Measurements from ENCODE around the gene TCOF1.

TCOF1 gene

DNA sequence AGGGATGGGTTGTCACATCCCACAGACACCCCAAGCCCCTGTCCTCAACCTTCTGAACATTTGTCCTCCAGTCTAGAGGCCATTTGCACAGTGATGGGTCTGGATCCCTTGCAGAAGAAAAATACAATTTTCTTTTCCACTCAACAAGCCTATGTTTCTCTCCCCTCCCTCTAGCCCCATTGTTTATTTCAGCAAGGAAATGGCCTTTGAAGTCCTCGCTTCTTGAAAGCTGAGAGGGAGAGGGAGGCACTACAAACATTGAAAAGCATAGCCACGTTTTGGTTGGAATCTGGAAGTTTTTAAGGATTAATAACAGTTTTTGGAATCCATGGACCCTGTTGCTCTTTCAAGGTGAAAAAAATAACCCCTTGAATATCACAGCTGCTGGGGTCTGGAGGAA lies 30.8 kb upstream of the TCOF1 start:
- no peak for DNase-seq

DNA sequence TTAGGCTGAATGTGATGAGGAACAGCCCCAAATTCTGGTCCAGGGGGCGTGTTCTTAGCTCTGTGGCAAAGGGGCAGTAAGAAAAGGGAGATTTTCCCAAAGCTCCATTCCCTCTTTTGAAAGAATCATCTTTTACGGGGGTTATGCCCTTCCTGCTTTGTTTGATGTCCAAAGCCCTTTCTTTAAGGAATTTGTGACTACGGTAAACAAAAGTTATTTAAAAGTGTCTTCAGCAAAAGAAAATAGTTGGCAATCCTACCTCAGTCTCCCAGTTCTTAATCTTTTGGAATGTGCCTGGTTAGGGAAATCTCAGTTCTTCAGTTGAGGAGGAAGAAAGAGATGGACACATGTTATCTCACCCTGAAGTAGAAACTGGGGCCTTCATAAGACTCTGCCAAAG lies 30.4 kb upstream of the TCOF1 start:
- DNase-seq = no peak

DNA sequence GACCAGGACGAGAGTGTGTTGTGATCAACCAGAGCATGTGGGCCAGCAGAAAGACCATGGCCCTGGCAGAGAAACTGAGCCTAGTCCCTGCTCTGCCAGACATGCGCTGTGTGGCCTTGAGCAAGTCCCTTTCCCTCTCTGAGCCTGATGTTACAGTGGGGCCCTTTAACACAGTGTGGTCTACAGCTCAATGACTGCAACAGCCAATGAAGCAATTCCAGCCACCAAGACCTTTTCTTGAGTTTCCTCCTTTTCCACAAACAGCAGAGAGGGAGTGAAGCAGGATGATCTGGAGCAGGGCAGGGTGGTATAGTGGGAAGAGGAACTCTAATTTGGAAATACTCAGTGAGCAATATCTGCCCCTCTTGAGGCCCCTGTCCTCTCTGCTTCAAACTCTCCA lies 29.0 kb upstream of the TCOF1 start:
- no peak for DNase-seq

DNA sequence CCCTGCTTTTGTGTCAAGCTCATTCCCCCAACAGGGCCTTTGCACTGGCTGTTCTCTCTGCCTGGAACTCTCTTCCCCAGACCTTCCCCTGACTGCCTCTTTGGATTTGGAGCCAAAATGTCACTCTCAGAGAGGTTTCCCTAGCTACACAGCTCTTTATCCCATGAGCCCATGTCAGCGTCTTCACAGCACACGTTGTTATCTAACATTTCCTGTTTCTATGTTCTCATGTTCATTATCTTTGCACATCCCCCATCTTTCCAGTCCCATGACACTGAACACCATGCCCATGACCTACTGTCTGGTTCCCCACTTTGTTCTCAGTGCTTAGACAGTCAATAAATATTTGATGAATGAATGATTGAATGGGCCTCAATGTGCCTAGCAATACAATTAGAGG lies 28.5 kb upstream of the TCOF1 start:
- DNase-seq = no peak

DNA sequence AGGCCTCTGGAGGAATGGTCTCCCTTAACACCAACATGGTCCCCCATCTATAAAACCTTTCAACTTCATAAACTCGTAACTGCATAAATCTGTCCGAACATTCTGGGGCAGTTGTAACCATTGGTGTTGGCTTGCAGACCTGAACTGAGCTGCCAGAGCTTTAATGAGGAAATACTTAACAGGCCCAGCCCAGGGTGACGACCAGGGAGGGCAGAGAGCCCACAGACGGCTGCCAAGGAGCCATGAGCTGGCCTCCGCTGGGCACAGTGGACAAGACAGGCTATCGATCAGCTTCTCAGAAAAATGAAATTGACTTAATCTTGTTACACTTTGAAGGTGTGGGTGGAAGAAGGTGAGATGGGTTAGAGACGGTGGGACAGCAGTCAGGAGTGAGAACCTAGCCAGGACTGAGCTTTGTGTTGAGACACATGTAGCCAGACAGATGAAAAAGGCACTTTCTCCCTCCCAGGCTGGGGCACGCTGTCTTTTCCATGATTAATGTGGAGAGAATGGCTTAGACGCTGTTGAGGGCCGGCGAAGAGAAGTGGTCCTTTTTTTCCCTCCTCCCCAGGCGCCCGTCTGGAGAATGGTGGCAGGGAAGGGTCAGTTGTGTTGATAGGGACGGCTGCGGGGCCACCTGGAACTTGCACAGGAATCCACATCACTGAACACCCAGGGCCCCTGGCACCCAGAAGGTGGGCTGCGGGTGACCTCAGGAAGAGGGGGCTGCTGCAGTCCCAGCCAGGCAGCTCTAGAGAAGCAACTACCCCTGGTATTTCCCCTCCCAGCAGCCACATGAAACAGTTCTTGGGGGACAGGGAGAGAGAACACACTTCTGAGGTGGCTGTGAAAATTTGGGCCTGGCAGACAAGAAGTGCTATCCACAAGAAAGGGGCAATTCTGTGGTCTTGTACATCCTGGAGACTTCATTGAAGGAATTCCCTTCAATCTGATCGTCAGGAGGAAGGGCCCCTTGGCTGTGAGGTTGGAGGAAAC lies 27.3 kb upstream of the TCOF1 start:
- DNase-seq = peak; percentile 44

DNA sequence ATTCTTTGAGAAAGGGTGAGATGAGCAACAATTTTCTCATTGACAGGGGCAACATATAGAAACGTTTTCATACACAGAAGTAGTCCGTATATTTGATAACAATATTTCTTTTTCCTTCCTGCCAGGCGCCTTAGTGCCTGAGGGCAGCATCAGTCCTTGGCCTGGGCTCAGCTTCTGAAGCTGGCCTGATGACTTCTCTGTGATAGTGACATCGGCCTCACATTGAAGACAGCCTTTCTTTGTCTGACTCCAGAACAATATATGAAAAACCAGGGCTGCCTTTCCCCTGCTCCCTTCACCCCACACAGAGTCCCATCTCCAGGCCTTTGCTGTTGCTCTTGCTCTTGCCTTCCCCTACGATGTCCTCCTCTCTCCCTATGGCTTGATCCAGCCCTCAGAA lies 24.1 kb upstream of the TCOF1 start:
- no peak for DNase-seq

DNA sequence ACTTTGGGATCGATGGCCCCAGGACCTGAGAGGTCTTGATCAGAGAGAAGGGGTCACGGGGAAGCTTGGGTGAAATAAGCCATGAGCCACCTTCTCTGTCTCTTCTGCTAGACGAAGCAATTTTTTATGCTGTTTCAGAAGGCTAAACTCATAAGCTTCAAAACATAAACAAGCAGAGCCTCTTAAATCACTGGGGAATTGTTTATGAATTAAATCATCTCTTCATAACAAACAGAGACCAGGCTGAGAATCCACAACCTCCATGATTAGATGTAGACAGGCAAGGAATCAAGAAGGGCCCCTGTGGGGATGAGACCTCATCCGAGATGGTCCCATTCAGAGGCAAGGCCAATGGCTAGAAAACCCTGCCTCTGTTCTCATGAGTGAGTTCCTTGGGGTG lies 21.7 kb upstream of the TCOF1 start:
- no peak for DNase-seq

DNA sequence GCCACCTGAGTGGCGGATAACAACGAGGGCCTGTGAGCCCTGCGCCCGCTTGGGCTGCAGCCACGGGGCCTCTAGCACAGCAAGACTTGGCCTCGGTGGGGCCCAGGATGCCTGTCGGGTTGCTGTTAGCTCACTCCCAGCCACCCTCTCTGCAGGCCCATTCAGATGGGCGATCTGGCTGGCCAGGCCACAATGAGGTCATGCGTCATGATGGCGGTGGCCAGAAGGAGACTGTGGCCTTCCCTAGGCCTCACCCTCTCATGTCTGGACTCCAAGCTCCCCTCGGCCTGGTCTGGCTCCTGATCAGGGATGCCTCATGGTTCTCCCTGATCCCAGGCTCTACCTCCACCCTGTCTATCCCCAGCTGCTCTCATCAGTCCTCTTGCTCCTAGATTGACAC lies 19.0 kb upstream of the TCOF1 start:
- peak; percentile 31 for DNase-seq

DNA sequence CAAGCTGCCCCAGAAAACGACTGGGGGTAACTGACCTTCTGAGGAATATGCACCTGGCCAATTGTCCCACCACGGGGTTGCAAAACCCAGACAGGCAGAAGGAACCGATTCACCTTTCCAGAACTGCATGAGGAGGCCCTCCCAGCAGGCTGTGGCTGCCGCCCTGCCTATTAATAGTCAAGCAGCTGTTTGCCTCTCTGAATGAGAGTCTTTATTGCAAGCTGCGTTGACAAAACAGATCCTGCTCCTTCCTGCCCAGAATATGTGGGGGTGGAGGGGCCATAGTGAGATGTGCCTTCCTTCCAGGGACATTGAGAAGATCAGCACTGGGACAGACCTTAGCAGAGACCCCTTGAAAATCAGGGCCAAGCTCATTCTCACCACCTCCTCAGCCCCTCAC lies 18.3 kb upstream of the TCOF1 start:
- DNase-seq = peak; percentile 44

DNA sequence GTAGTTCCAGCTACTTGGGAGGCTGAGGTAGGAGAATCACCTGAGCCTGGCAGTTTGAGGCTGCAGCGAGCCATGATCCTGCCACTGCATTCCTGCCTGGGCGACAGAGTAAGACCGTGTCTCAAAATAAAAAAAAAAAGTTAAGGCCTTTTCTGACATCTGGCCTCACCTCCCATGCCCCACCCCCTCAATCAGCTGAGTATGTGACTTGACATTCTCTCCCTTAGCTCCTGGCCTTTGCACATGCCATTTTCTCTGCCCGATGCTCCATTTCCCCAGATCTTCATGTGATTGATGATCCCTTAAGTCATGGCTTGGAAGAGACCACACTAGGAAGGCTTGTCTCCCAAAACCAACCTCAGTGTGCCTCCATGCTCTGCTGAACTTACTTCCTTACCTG lies 17.7 kb upstream of the TCOF1 start:
- no peak for DNase-seq

DNA sequence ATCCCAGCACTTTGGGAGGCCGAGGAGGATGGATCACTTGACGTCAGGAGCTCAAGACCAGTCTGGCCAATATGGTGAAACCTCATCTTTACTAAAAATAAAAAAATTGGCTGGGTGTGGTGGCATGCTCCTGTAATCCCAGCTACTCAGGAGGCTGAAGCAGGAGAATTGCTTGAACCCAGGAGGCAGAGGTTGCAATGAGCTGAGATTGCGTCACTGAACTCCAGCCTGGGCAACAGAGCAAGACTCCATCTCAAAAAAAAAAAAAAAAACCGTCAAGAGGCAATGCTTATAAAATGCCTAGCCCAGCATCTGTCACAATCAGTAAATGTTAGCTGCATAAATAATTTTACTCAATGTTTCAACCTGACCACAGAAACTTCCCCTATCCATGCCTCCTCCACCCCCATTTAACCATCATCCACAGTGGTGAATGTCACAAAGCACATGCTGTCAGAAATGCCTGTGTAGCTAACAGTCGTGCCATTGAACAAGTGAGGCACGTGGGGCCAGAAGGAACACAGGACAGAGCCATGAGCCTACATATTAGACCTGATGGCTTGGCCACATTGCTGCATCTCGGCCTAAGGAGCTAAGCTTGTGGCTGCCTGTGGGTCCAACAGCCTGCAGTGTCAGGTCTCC lies 16.8 kb upstream of the TCOF1 start:
- DNase-seq = no peak

DNA sequence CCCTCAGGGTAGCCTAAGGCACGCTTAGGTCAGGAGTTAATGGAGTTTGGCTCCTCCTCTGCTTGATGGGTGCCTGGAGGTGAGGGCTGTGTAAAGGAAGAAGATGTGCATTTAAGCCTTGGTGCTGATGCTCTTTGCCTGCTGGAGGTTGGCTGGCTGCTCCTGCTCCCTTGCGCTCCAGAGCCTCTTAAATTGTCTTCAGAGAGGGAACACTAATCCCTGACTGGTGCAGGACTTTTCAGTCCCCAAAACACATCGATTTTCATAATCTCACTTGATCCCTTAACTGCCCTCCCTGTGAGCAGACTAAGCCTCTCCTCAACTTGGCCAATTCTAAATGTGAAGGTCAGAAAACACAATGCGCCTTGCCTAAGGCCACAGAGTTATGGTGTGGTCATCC lies 16.2 kb upstream of the TCOF1 start:
- no peak for DNase-seq

DNA sequence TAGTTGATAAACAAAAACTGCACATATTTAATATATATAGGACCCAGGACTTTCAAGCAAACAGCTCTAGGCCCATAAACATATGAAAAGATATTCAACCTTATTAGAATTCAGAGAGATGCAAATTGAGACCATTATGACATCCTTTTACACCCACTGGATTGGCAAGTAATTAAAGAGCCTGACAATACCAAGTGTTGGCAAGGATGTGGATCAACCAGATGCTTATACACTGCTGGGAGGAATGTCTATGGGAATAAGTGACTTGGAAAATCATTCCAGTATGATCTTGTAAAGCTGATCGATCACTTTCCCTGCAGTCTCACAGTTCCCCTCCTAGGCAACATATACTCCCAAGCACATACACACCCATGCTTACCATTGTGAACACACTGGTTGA lies 15.5 kb upstream of the TCOF1 start:
- no peak for DNase-seq

DNA sequence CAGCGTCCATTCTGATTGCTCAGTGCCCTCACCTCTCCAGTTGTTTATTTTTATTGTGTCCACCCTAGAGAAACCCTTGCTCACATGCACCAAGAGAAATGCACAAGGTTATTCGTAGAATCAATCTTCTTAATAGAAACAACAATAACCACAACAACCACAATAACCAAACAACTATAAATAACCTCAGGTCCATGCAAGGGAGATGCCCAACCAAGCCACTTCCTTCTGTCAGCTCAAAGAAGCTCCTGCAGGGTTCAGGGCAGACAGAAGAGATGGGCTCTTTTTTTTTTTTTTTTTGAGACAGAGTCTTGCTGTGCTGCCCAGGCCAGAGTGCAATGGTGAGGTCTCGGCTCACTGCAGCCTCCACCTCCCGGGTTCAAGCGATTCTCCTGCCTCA lies 14.9 kb upstream of the TCOF1 start:
- DNase-seq = no peak

DNA sequence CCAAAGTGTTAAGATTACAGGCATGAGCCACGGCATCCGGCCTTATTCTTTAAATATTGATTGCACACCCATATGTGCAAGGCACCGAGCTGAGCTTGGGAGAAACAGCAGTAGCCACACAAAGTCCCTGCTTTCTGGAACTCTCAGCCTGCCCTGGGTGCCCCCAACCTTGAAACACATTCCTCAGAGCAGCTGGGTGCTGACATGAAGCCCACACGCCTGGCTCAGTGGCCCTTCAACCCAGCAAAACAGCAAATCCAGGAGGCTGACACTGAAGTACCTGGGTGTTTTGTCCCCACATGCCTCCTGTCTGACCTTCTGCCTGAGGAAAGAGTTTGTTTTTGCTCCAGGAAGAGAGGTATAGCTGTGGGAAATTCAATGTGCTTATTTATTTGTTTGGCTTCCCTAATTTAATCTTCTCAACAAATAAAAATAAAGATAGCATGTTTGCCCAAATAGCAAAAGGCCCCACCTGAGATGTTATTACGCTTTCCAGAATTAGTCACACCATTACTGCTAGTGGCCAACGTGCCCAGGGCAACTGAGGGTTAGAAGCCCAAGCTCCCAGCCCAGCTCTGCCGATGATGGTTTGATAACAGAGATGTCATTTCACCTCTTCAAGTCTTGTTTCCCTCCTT lies 13.4 kb upstream of the TCOF1 start:
- DNase-seq = no peak

DNA sequence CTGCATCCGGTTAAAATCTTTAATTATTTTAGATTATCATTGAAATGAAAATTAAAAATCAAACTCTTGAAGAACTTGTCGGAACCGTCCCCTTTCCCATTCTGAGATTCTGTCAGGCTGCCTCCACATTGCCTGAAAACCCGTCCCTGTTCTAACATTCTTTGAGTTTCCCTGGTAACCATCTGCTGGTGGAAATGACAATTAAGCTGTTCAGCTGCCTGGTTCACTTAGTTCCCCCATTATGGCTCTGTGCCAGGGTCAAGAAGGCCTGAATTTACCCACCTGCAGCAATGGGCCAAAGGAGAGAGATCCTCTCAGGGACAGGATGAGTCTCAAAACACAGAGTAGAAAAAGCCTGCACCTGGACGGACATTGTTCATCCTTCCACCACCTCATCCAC lies 11.8 kb upstream of the TCOF1 start:
- no peak for DNase-seq

DNA sequence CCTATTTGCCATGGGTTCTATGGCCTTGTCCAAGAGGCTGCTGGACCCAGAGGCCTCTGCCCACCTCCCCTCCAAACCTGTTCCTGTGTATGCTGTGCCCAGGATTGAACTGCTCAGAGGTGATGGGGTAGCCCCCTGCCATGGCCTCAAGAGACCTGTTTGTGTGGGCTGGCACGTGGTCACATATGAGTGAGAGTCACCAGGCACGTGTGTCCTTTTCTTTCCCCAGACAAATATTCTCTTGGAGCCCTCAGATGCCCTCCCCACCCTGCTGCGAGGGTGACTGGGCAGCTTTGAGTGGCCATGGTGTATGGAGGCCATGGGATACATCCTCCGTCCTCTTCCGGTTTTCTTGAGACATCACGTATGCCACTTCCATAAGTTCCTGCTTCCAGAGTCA lies 10.9 kb upstream of the TCOF1 start:
- no peak for DNase-seq

DNA sequence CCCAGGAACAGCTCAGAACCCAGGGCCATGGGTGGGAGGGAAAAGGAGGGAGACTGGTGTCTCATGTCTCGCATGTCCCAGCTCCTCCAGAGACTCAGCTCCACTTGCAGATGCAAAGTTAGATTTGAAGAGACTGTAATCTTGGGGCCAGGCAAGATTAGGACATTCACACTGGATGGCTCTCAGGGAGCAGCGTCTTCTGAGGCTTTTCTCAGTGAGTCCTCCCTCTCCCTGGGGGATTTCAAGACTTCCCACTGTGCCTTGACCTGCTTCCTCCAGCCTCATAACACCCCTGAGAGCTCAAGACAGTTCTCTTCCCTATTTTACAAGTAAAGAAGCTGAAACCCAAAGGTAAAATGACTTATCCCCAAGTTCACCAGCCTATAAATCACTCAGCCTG lies 10.5 kb upstream of the TCOF1 start:
- DNase-seq = no peak

DNA sequence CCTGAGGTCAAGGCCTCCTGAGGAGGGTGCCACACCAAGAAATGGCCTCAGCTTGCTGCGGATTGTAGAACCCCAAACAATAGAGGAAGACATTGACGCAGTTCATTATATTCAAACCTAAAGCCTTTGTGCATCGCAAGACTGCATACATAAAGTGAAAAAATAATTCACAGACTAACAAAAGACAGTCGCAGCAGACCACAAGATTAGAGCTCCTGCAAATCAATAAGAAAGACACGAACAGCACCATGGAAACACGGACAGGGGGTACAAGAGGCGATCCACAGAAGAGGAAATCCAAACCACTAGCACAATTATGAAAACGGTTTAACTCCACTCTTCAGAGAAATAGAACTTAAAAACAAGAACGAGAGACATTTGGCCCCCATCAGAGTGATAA lies 10.0 kb upstream of the TCOF1 start:
- DNase-seq = no peak

DNA sequence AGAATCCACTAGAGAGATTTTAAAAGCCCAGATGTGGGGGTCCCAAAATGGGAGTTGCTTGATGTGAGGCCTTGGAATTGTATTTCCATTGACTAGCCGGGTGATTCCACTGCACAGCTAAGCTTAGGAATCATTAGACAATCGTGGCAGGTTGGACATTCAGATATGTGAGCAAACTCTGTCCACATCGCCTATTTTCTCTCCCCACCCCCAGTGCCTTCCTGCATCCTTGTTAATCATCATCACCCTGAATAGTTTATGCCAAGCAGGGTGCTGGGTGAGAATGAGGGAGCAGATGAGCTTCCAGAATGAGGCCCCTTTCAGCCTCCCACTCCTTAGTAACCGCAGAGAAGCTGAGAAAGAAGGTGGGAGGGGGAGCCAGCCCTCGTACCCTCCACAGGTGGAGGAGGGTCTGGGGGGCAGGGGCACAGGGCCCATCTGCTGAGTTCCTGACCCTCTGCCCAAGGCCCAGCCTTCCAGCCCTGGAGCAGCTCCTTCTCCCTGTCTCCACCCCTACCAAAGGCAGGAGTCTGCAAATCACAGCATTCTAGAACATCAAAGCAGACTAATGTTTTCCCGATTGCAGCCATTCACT lies 7.7 kb upstream of the TCOF1 start:
- DNase-seq = no peak

DNA sequence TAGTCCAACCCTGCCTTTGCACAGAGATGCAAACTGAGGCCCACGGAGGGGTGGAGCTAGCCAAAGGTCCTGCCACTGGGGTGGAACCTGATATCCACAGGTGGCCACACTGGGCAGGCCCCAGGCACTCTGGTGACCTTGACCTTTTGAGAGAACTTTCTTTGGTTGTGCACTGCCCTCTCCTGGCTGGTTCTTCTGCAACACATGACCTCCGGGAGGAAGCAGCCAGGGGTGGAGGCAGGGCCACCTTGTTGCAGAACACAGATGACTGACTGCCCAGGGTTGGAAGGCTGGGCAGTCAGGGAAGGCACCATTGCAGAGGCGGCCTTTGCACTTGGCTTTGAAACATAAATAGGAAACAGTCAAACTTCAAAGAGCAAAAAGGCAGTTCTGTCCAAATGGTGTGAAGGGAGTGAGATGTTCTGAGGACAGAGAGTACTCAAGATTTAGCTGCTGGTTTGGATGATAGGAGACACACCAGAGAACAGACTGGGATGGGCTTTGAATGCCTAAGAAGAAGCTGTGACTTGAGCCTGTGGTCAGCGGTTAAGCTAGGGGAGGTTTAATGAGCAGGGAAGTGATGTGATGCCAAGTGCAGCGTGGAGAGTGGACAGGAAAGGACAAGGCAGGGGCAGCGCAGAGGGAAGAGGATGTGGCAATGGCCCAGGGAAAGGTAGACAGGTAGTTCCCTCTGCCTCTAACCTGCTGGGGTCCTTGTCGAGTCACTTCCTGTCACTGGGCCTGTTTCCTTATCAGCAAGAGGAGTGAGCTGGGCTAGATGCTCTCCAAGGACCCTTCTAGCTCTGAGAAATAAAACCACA lies 6.8 kb upstream of the TCOF1 start:
- peak; percentile 68 for DNase-seq

DNA sequence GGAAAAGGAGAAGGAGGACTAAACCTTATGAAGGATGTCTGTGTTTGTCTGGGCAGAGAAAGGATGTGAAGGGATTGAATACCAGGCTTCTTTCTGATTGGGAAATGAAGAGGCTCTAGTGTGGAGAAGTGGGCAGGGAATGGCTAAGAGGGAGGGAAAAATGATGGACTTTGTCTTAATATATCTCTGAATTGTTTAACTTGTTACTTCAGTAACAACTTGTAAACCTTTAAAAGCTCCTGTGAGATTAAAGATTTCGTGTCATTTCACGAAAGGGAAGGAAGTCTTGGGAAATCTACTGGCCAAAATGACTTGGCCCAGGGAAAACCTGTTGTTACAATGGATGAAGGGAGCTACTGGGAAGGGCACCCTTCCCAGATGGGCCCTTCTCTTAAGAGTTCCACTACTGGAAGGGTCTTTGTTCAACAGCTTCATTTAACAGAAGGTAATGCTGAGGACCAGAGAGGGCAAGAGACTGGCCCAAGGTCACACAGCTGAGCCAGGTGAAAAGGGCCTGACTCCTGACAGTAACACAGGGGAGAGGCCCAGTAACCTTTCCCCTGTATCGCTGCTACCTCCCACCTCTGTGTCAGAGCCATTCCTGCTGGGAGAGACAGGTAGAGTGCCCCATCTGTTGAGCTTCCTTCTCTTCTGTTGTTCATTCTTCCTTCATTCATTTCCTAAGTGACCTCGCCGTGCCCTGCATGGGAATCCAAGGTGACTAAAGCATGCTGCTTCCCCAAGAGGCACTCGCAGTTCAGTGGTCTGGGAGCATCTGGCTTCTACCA lies 5.1 kb upstream of the TCOF1 start:
- DNase-seq = no peak

All from left hindlimb (tissue), 1 donor.